Mammary epithelial cell (primary cell): ENCODE results near the gene PTHLH.

ENCODE experiments used
- CTCF ChIP-seq, 2 donors: IDR thresholded peaks in 1 of 2; conservative IDR thresholded peaks in 1 of 2; 2 replicates each; pipeline ENCODE4 v1.5.1; 2011 to 2012; ENCODE audit warnings: inconsistent platforms in 2 of 2, low read length in 2 of 2, mild to moderate bottlenecking in 2 of 2, control low read depth in 1 of 2, low read depth in 1 of 2; ENCODE audit not compliant: insufficient read depth in 1 of 2; ENCODE audit errors: extremely low read depth in 1 of 2
- EZH2 ChIP-seq: IDR thresholded peaks from 2 replicates; pipeline ENCODE4 v1.6.1; 2012; ENCODE audit warnings: low read length, inconsistent platforms, borderline replicate concordance

GRCh38 chr12:28017126-28017872 is 44.8 kb upstream of the PTHLH start:
- no peak for TF ChIP-seq CTCF (conservative IDR thresholded peaks at IDR 0.05 in 1 of 2, IDR thresholded peaks at IDR 0.05 in 1 of 2; ENCODE audit: extremely low read depth in 1 of 2, insufficient read depth in 1 of 2, low read depth in 1 of 2, low read length in 2 of 2)
- no peak for TF ChIP-seq EZH2
